Astrocyte (in vitro differentiated cells and primary cell): ENCODE measurements around the gene LRPPRC. TPM values are rescaled to one million over a fixed set of nuclear protein-coding genes. Genes with fewer than 3 reads are reported as not detected.

Experiments
- DNase-seq: peaks from one replicate; pipeline ENCODE4 v3.0.0-alpha.2; 2010; ENCODE audit warnings: low read depth
- FAIRE-seq: peaks from 2 replicates; lab custom pipeline; 2011; peaks lifted over from hg19 to GRCh38; lab: Jason Lieb, UNC
- H2AFZ ChIP-seq: 2 replicates; pipeline ENCODE4 v1.6.0; 2012; ENCODE audit warnings: low read depth, low read length, inconsistent platforms
- H3K27ac ChIP-seq: 2 replicates; pipeline ENCODE4 v1.5.1; 2011; ENCODE audit warnings: low read depth, low read length, inconsistent platforms
- H3K27me3 ChIP-seq: 2 replicates; pipeline ENCODE4 v1.6.0; 2011; ENCODE audit warnings: low read length, inconsistent platforms; ENCODE audit not compliant: insufficient read depth
- H3K36me3 ChIP-seq: 2 replicates; pipeline ENCODE4 v1.5.1; 2011; ENCODE audit warnings: low read length, inconsistent platforms; ENCODE audit not compliant: insufficient read depth
- H3K4me1 ChIP-seq: 2 replicates; pipeline ENCODE4 v1.5.1; 2011; ENCODE audit warnings: low read length, inconsistent platforms; ENCODE audit not compliant: insufficient read depth
- H3K4me2 ChIP-seq: 2 replicates; pipeline ENCODE4 v1.6.0; 2012; ENCODE audit warnings: low read length, inconsistent platforms
- H3K4me3 ChIP-seq: 2 replicates; pipeline ENCODE4 v1.5.1; 2011; ENCODE audit warnings: low read depth, mild to moderate bottlenecking, low read length, inconsistent platforms; ENCODE audit not compliant: insufficient read depth
- H3K79me2 ChIP-seq: 2 replicates; pipeline ENCODE4 v1.6.0; 2012; ENCODE audit warnings: mild to moderate bottlenecking, low read length, inconsistent platforms; ENCODE audit not compliant: insufficient read depth
- H3K9ac ChIP-seq: 2 replicates; pipeline ENCODE4 v1.6.0; 2012; ENCODE audit warnings: mild to moderate bottlenecking, low read length, inconsistent platforms
- H3K9me3 ChIP-seq: 2 replicates; pipeline ENCODE4 v1.5.1; 2012; ENCODE audit warnings: low read depth, mild to moderate bottlenecking, low read length, inconsistent platforms; ENCODE audit not compliant: insufficient read depth
- H4K20me1 ChIP-seq: 2 replicates; pipeline ENCODE4 v1.6.0; 2012; ENCODE audit warnings: low read length, inconsistent platforms; ENCODE audit not compliant: insufficient read depth
- H3K27ac Mint-ChIP-seq: one replicate; pipeline ENCODE4 v1.8.0; 2021; ENCODE audit warnings: mild to moderate bottlenecking, mixed read lengths; ENCODE audit not compliant: unreplicated experiment
- H3K27me3 Mint-ChIP-seq: one replicate; pipeline ENCODE4 v1.8.0; 2021; ENCODE audit warnings: low read depth, mixed read lengths; ENCODE audit not compliant: unreplicated experiment
- H3K36me3 Mint-ChIP-seq: one replicate; pipeline ENCODE4 v1.8.0; 2021; ENCODE audit warnings: low read depth, mixed read lengths; ENCODE audit not compliant: unreplicated experiment
- H3K4me1 Mint-ChIP-seq: one replicate; pipeline ENCODE4 v1.8.0; 2021; ENCODE audit warnings: low read depth, mixed read lengths; ENCODE audit not compliant: unreplicated experiment
- H3K4me3 Mint-ChIP-seq: one replicate; pipeline ENCODE4 v1.8.0; 2021; ENCODE audit warnings: mild to moderate bottlenecking, moderate library complexity, mixed read lengths; ENCODE audit not compliant: unreplicated experiment
- H3K9me3 Mint-ChIP-seq: one replicate; pipeline ENCODE4 v1.8.0; 2021; ENCODE audit warnings: mild to moderate bottlenecking, mixed read lengths; ENCODE audit not compliant: unreplicated experiment
- CTCF ChIP-seq: IDR thresholded peaks from 2 replicates; pipeline ENCODE4 v1.5.1; 2011; ENCODE audit warnings: low read depth, mild to moderate bottlenecking, inconsistent platforms, low read length, moderate library complexity; ENCODE audit not compliant: insufficient read depth
- EZH2 ChIP-seq: IDR thresholded peaks from 2 replicates; pipeline ENCODE4 v1.6.1; 2012; ENCODE audit warnings: mild to moderate bottlenecking, low read length, inconsistent platforms; ENCODE audit not compliant: insufficient read depth
- total RNA-seq: library from RNA; stranded (reverse); gene quantifications from 2 replicates; pipeline ENCODE4 v1.2.1, GENCODE V29; 2021

The LRPPRC gene
- total RNA-seq, 1 donor from 2014 or later = 94.9 TPM

- Histone ChIP-seq H3K79me2 (no peaks in the 10 kb centered on the region), H3K4me2 (no peak overlapping the region), H3K36me3 (no peaks in the 10 kb centered on the region), H3K4me3 (no peak overlapping the region), H2AFZ (no peak overlapping the region), H3K27me3 (peaks cover 50% of the 10 kb centered on the region), H4K20me1 (no peaks in the 10 kb centered on the region), H3K9ac (no peak overlapping the region), H3K4me1 (no peaks in the 10 kb centered on the region), H3K27ac (no peak overlapping the region), H3K9me3 (no peaks in the 10 kb centered on the region)
- no peaks in the 10 kb centered on the region for H3K4me1 Mint-ChIP-seq
- H3K4me3 Mint-ChIP-seq = no peak overlapping the region
- H3K9me3 Mint-ChIP-seq = peaks cover 18% of the 10 kb centered on the region
- peaks cover 6% of the 10 kb centered on the region for H3K36me3 Mint-ChIP-seq
- FAIRE-seq = no peak
- no peak for DNase-seq
- no peak overlapping the region for H3K27ac Mint-ChIP-seq
- peaks cover 71% of the 10 kb centered on the region for H3K27me3 Mint-ChIP-seq
- TF ChIP-seq CTCF = no peak
- no peak for TF ChIP-seq EZH2
Measured at GRCh38 chr2:43854671-43855070, 141.1 kb downstream of the LRPPRC start.

- DNase-seq (no peak), FAIRE-seq (no peak)
- H4K20me1 ChIP-seq = no peaks in the 10 kb centered on the region
- peaks cover 58% of the 10 kb centered on the region for H3K27me3 Mint-ChIP-seq
- no peak overlapping the region for H3K4me2 ChIP-seq
- no peak overlapping the region for H3K4me3 ChIP-seq
- H3K9me3 Mint-ChIP-seq = peaks cover 15% of the 10 kb centered on the region
- no peaks in the 10 kb centered on the region for H3K79me2 ChIP-seq
- H3K27ac Mint-ChIP-seq = no peak overlapping the region
- no peaks in the 10 kb centered on the region for H3K9me3 ChIP-seq
- H3K4me1 ChIP-seq = no peaks in the 10 kb centered on the region
- peaks cover 37% of the 10 kb centered on the region for H3K27me3 ChIP-seq
- H2AFZ ChIP-seq = no peak overlapping the region
- H3K27ac ChIP-seq = no peak overlapping the region
- peaks cover 6% of the 10 kb centered on the region for H3K36me3 Mint-ChIP-seq
- TF ChIP-seq EZH2 (no peak), CTCF (no peak)
- H3K9ac ChIP-seq = no peak overlapping the region
- no peaks in the 10 kb centered on the region for H3K36me3 ChIP-seq
- no peak overlapping the region for H3K4me3 Mint-ChIP-seq
- no peaks in the 10 kb centered on the region for H3K4me1 Mint-ChIP-seq
Measured at GRCh38 chr2:43853141-43854081, 142.4 kb downstream of the LRPPRC start.

GRCh38 chr2:43852196-43852730 lies 143.5 kb downstream of the LRPPRC start:
- H3K27me3 ChIP-seq = peaks cover 26% of the 10 kb centered on the region
- no peak for TF ChIP-seq CTCF
- TF ChIP-seq EZH2 = no peak

More at GRCh38 chr2:43852196-43852730, 143.5 kb downstream of the LRPPRC start:
- Mint-ChIP-seq H3K27me3 (peaks cover 49% of the 10 kb centered on the region), H3K4me3 (no peak overlapping the region), H3K9me3 (peaks cover 15% of the 10 kb centered on the region), H3K27ac (no peak overlapping the region), H3K36me3 (peaks cover 6% of the 10 kb centered on the region), H3K4me1 (no peaks in the 10 kb centered on the region)
- H3K9ac ChIP-seq = no peak overlapping the region
- no peak overlapping the region for H3K27ac ChIP-seq
- H3K79me2 ChIP-seq = no peaks in the 10 kb centered on the region
- no peaks in the 10 kb centered on the region for H3K4me1 ChIP-seq
- DNase-seq = no peak
- no peaks in the 10 kb centered on the region for H3K36me3 ChIP-seq
- no peak overlapping the region for H3K4me2 ChIP-seq
- no peak for FAIRE-seq
- H4K20me1 ChIP-seq = no peaks in the 10 kb centered on the region
- no peaks in the 10 kb centered on the region for H3K9me3 ChIP-seq
- no peak overlapping the region for H3K4me3 ChIP-seq
- no peak overlapping the region for H2AFZ ChIP-seq
